Measurements from ENCODE around the gene AZI2.

Gene AZI2

GRCh38 chr3:28347374-28348264, 1.0 kb downstream of the AZI2 start:
- TF ChIP-seq CTCF (IDR thresholded peaks at IDR 0.05; ENCODE audit: low read depth, low read length, missing control alignments), result no peak
- DNase-seq (ENCODE audit: extremely low read depth, low read depth), result no peak
- H3K4me3 ChIP-seq (replicated peaks; ENCODE audit: low read depth, low read length), result peak overlapping the region; percentile 87

GRCh38 chr3:28345690-28346089, 2.9 kb downstream of the AZI2 start:
- H3K4me3 ChIP-seq (replicated peaks; ENCODE audit: low read depth, low read length), result no peak overlapping the region
- no peak for DNase-seq (ENCODE audit: extremely low read depth, low read depth)
- TF ChIP-seq CTCF (IDR thresholded peaks at IDR 0.05; ENCODE audit: low read depth, low read length, missing control alignments), result no peak

GRCh38 chr3:28343144-28343543, 5.5 kb downstream of the AZI2 start:
- H3K4me3 ChIP-seq (replicated peaks; ENCODE audit: low read depth, low read length), result no peak overlapping the region
- DNase-seq (ENCODE audit: extremely low read depth, low read depth), result no peak
- TF ChIP-seq CTCF (IDR thresholded peaks at IDR 0.05; ENCODE audit: low read depth, low read length, missing control alignments), result no peak

GRCh38 chr3:28337230-28337629, 11.4 kb downstream of the AZI2 start:
- TF ChIP-seq CTCF (IDR thresholded peaks at IDR 0.05; ENCODE audit: low read depth, low read length, missing control alignments), result no peak
- no peak overlapping the region for H3K4me3 ChIP-seq (replicated peaks; ENCODE audit: low read depth, low read length)
- DNase-seq (ENCODE audit: extremely low read depth, low read depth), result no peak

- TF ChIP-seq CTCF (IDR thresholded peaks at IDR 0.05; ENCODE audit: low read depth, low read length, missing control alignments), result no peak
- no peak overlapping the region for H3K4me3 ChIP-seq (replicated peaks; ENCODE audit: low read depth, low read length)
- DNase-seq (ENCODE audit: extremely low read depth, low read depth), result no peak
Observed at GRCh38 chr3:28335246-28335645, 13.4 kb downstream of the AZI2 start.

GRCh38 chr3:28334552-28334951, 14.1 kb downstream of the AZI2 start:
- DNase-seq (ENCODE audit: extremely low read depth, low read depth), result no peak
- TF ChIP-seq CTCF (IDR thresholded peaks at IDR 0.05; ENCODE audit: low read depth, low read length, missing control alignments), result no peak
- no peak overlapping the region for H3K4me3 ChIP-seq (replicated peaks; ENCODE audit: low read depth, low read length)

All from HFF-Myc (cell line).